ENCODE measurements around the gene KIAA1671. TPM values are rescaled to one million over a fixed set of nuclear protein-coding genes. Genes with fewer than 3 reads are reported as not detected.
A peak's percentile ranks its signal among the peaks of the same experiment; 100 is the strongest.

Gene KIAA1671
- total RNA-seq, 2 donors from 2014 or later = 82.5 to 94.3 TPM

DNA sequence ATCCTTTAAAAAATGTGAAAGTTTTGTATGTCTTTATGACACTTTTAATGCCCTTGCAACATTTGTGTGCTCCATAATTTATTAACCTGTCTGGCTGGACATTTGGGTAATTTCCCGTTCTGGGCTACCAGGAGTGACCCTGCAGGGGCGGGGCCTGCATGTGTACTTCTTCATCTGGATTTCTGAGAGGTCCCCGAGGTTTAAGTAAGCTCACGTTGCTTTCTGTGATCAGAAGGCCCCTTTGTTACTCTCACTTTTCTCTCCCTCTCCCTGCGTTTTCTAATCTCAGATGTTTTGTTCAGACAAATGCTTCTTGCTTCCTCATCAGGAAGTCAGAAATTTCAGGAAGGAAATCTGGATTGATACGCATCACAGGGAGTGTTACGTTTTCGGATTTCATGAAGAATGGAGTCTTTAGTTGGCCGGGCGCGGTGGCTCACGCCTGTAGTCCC lies 168.3 kb downstream of the KIAA1671 start:
- Histone ChIP-seq H3K9ac (ENCODE audit: low read depth in 2 of 2, low read length in 2 of 2) (peak overlapping the region in 1 of 2 donors; percentile 35), H3K27me3 (no peaks in the 10 kb centered on the region), H3K36me3 (no peaks in the 10 kb centered on the region), H3K4me1 (no peaks in the 10 kb centered on the region), H3K9me3 (no peaks in the 10 kb centered on the region), H3K27ac (peak overlapping the region; percentile 71), H3K4me3 (no peak overlapping the region)
- peak; percentile 54 for DNase-seq
- intact Hi-C loops (cut with DNase I) = no loop called here
- TF ChIP-seq CTCF (IDR thresholded peaks at IDR 0.05) = no peak

DNA sequence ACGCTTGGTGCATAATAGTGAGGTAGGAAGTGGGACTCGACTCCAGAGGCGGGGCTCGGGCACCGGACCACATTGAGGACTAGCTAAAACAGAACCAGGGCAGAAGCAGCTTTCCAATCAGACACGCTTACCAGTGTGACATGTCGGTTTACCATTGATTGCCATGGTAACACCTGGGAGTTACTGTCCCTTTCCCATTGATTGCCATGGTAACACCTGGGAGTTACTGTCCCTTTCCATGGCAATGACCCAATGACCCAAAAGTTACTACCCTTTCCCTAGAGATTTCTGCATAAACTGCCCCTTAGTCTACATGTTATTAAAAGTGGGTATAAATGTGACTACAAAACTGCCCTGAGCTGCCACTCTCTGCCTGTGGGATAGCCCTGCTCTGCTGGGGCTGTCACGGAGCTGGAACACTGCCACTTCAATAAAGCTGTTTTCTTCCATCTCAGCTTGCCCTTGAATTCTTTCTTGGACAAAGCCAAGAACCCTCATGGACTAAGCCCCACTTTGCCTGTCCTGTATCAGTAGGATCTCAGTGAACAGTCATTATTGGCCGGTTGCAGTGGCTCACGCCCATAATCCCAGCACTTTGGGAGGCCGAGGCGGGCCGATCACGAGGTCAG lies 169.7 kb downstream of the KIAA1671 start:
- Histone ChIP-seq H3K36me3 (no peaks in the 10 kb centered on the region), H3K4me3 (no peak overlapping the region), H3K9ac (ENCODE audit: low read depth in 2 of 2, low read length in 2 of 2) (no peak overlapping the region), H3K27ac (no peak overlapping the region), H3K4me1 (no peaks in the 10 kb centered on the region), H3K27me3 (no peaks in the 10 kb centered on the region), H3K9me3 (no peaks in the 10 kb centered on the region)
- no peak for DNase-seq
- intact Hi-C loops (cut with DNase I) = no loop called here
- TF ChIP-seq CTCF (IDR thresholded peaks at IDR 0.05) = no peak

DNA sequence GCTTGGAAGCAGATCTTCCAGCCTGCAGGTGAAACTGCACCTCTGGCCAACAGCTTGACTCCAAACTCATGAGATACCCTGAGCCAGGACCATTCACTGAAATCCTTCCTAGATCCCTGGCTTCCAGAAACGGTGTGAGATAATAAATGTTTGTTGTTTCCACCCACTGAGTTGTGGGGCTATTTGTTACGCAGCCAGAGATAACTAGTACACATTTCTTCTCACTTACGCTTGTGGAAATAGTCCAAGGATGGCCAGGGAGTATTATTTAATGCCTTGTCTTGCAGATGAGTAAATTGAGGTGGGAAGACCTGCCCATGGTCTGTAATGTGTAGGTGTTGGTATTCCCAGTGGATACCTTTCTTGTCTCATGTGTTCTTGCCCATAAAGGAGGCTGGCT lies 171.2 kb downstream of the KIAA1671 start:
- intact Hi-C loops (cut with DNase I) = no loop called here

GRCh38 chr22:25125693-25126357 lies 173.3 kb downstream of the KIAA1671 start:
- DNase-seq = no peak
- Histone ChIP-seq H3K9me3 (no peaks in the 10 kb centered on the region), H3K4me1 (peaks cover 2% of the 10 kb centered on the region), H3K27ac (no peak overlapping the region), H3K9ac (ENCODE audit: low read depth in 2 of 2, low read length in 2 of 2) (no peak overlapping the region), H3K36me3 (no peaks in the 10 kb centered on the region), H3K4me3 (no peak overlapping the region), H3K27me3 (no peaks in the 10 kb centered on the region)
- intact Hi-C loops (cut with DNase I) = no loop called here
- no peak for TF ChIP-seq CTCF (IDR thresholded peaks at IDR 0.05)

More for the DNA sequence above, 171.2 kb downstream of the KIAA1671 start:
- no peaks in the 10 kb centered on the region for H3K27me3 ChIP-seq
- H3K36me3 ChIP-seq = no peaks in the 10 kb centered on the region
- no peak for TF ChIP-seq CTCF (IDR thresholded peaks at IDR 0.05)
- no peak overlapping the region for H3K9ac ChIP-seq (ENCODE audit: low read depth in 2 of 2, low read length in 2 of 2)
- no peaks in the 10 kb centered on the region for H3K4me1 ChIP-seq
- no peak for DNase-seq
- no peak overlapping the region for H3K27ac ChIP-seq
- no peaks in the 10 kb centered on the region for H3K9me3 ChIP-seq
- no peak overlapping the region for H3K4me3 ChIP-seq

GRCh38 chr22:25126510-25126909 lies 174.0 kb downstream of the KIAA1671 start:
- TF ChIP-seq CTCF (IDR thresholded peaks at IDR 0.05) = no peak
- Histone ChIP-seq H3K36me3 (no peaks in the 10 kb centered on the region), H3K9me3 (no peaks in the 10 kb centered on the region), H3K4me1 (peaks cover 8% of the 10 kb centered on the region), H3K27me3 (no peaks in the 10 kb centered on the region), H3K27ac (no peak overlapping the region), H3K9ac (ENCODE audit: low read depth in 2 of 2, low read length in 2 of 2) (no peak overlapping the region), H3K4me3 (no peak overlapping the region)
- intact Hi-C loops (cut with DNase I) = no loop called here
- no peak for DNase-seq

All from colonic mucosa (tissue), 4 donors.